Sigmoid colon (tissue), 4 donors: ENCODE measurements around the gene LRRC52.

Experiments
- CTCF ChIP-seq, 4 experiments: fragments of 450-650 bp in 3 of 4; fragments of 200-600 bp in 1 of 4; IDR thresholded peaks; one replicate each; pipeline ENCODE4 v1.5.1; 2016 to 2019; ENCODE audit warnings: antibody characterized with exemption in 4 of 4, mild to moderate bottlenecking in 3 of 4, moderate library complexity in 2 of 4
- EP300 ChIP-seq, 4 donors: sonication (generic); formaldehyde crosslinking; IDR thresholded peaks; one replicate each; pipeline ENCODE4 v1.6.1; 2017; ENCODE audit warnings: antibody characterized with exemption in 4 of 4

DNA sequence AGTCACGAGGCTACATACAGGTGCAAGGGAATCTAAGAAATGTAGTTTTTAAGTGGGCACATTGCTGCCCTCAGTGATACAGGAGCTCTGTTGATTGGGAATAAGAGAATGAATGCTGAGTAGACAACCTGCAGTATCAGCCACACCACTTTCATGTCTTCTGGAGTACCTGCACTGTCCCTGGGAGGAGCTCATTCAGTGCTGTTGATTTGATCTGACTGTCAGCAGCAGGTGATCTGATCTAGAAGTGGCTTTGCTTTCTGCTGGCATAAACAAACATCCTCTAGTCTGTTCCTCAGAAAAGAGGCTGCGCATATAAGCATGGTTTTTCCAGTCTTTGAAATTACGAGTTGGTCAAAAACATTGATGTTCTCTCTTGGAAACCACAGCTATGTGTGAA, 35.5 kb upstream of the LRRC52 start:
- TF ChIP-seq EP300 (IDR thresholded peaks at IDR 0.05) = no peak
- TF ChIP-seq CTCF (IDR thresholded peaks at IDR 0.05) = no peak
